Aorta (tissue), 5 donors: ENCODE results near the gene PMP22. TPM values are rescaled to one million over a fixed set of nuclear protein-coding genes. Genes with fewer than 3 reads are reported as not detected.
A peak's percentile ranks its signal among the peaks of the same experiment; 100 is the strongest.

ENCODE experiments used
- ATAC-seq: fragments of 200-7000 bp; cut with Tn5 transposase; one replicate; pipeline ENCODE4 v1.9.1; 2022; ENCODE audit warnings: moderate library complexity; ENCODE audit not compliant: low FRiP score
- DNase-seq, 2 donors: peaks; one replicate each; pipeline ENCODE4 v3.0.0-alpha.2; 2020
- H3K27ac ChIP-seq, 2 donors: one replicate each; pipeline ENCODE4 v1.5.1; 2013; ENCODE audit warnings: low read length in 2 of 2, mild to moderate bottlenecking in 2 of 2, moderate library complexity in 2 of 2, control low read depth in 1 of 2, inconsistent platforms in 1 of 2, low read depth in 1 of 2
- H3K27me3 ChIP-seq, 2 donors: one replicate each; pipeline ENCODE4 v1.6.1; 2013; ENCODE audit warnings: control low read depth in 1 of 2, low read length in 1 of 2, mild to moderate bottlenecking in 1 of 2, moderate library complexity in 1 of 2; ENCODE audit not compliant: insufficient read depth in 2 of 2, control insufficient read depth in 1 of 2
- H3K36me3 ChIP-seq, 2 donors: one replicate each; pipeline ENCODE4 v1.6.1; 2013; ENCODE audit warnings: control low read depth in 1 of 2, low read length in 1 of 2, mild to moderate bottlenecking in 1 of 2; ENCODE audit not compliant: insufficient read depth in 2 of 2, control insufficient read depth in 1 of 2
- H3K4me1 ChIP-seq, 2 donors: one replicate each; pipeline ENCODE4 v1.6.1; 2013; ENCODE audit warnings: low read length in 2 of 2, control low read depth in 1 of 2, mild to moderate bottlenecking in 1 of 2, moderate library complexity in 1 of 2; ENCODE audit not compliant: insufficient read depth in 2 of 2, control insufficient read depth in 1 of 2
- H3K4me3 ChIP-seq, 2 donors: one replicate each; pipeline ENCODE4 v1.5.1; 2013; ENCODE audit warnings: low read length in 2 of 2, control low read depth in 1 of 2, mild to moderate bottlenecking in 1 of 2
- H3K9me3 ChIP-seq: one replicate; pipeline ENCODE4 v1.6.1; 2013; ENCODE audit warnings: mild to moderate bottlenecking, low read length; ENCODE audit not compliant: control insufficient read depth
- WGBS, 2 donors: extraction: QIAGEN DNeasy Blood & Tissue Kit; methylation state at CpG; one replicate each; pipeline ENCODE4 v1.1.7; 2013; 5-methylcytosine and 5-hydroxymethylcytosine counted together
- intact Hi-C, 2 donors: fragments of 100-400 bp; cut with DNase I; formaldehyde crosslinking; loops; one replicate each; pipeline versions ENCODE4 v1.14.2 to v1.15.0; 2022
- polyA plus RNA-seq, 2 donors: library from polyadenylated mRNA; stranded (reverse); fragments of 200-250 nt; gene quantifications; one replicate each; pipeline ENCODE4 v1.2.3, GENCODE V29; 2013
- total RNA-seq, 2 donors: library from RNA; stranded (reverse); fragmentation: NEBNext Ultra II Directional; extraction: Animal tissue kit (Norgen Biotek cat#: 25700); gene quantifications; one replicate each; pipeline ENCODE4 v1.2.1, GENCODE V29; 2021
- donor health status: healthy with polysubstance abuse.
- donor health status: Bipolar disorder and iron deficiency.
- donor health status: DM: no; HTN: no; CAD: no.
- donor health status: DM: no; HTN: no; CAD: no.
- donor health status: DM: yes; HTN: yes; CAD: no.

Gene PMP22
- total and polyA plus RNA-seq, 4 donors = 87.8 to 226 (median 134) TPM

- peak overlapping the region in 1 of 2 donors; percentile 20 for H3K27ac ChIP-seq
- WGBS, 2 donors = 45 to 51% methylated on average over 7 of the region's 7 CpGs
- H3K4me3 ChIP-seq = no peak overlapping the region
- peaks cover 0 to 2% of the 10 kb centered on the region in 2 donors for H3K4me1 ChIP-seq
- no peaks in the 10 kb centered on the region for H3K9me3 ChIP-seq
- no peaks in the 10 kb centered on the region for H3K27me3 ChIP-seq
- DNase-seq (no peak), ATAC-seq (no peak)
- H3K36me3 ChIP-seq = peaks cover 2 to 6% of the 10 kb centered on the region in 2 donors
- intact Hi-C loops = no loop called here
These were observed 8.4 kb downstream of the PMP22 start for GRCh38 chr17:15256689-15257088.

- DNase-seq (no peak), ATAC-seq (no peak)
- peaks cover 0 to 2% of the 10 kb centered on the region in 2 donors for H3K4me1 ChIP-seq
- peaks cover 2 to 10% of the 10 kb centered on the region in 2 donors for H3K36me3 ChIP-seq
- 49 to 51% methylated on average over 13 of the region's 13 CpGs for WGBS, 2 donors
- no peaks in the 10 kb centered on the region for H3K27me3 ChIP-seq
- no peaks in the 10 kb centered on the region for H3K9me3 ChIP-seq
- H3K27ac ChIP-seq = no peak overlapping the region
- H3K4me3 ChIP-seq = no peak overlapping the region
- intact Hi-C loops = no loop called here
These were observed 9.2 kb downstream of the PMP22 start for GRCh38 chr17:15255713-15256454.

GRCh38 chr17:15250135-15250860 is 14.8 kb downstream of the PMP22 start:
- ATAC-seq = no peak
- Histone ChIP-seq H3K27ac (no peak overlapping the region), H3K36me3 (peaks cover 2 to 10% of the 10 kb centered on the region in 2 donors), H3K9me3 (no peaks in the 10 kb centered on the region), H3K27me3 (no peaks in the 10 kb centered on the region), H3K4me1 (peaks cover 2% of the 10 kb centered on the region in 2 donors), H3K4me3 (no peak overlapping the region)
- intact Hi-C loops = no loop called here
- 79 to 89% methylated on average over 8 to 11 of the region's 11 CpGs for WGBS, 2 donors
- DNase-seq = no peak

DNA sequence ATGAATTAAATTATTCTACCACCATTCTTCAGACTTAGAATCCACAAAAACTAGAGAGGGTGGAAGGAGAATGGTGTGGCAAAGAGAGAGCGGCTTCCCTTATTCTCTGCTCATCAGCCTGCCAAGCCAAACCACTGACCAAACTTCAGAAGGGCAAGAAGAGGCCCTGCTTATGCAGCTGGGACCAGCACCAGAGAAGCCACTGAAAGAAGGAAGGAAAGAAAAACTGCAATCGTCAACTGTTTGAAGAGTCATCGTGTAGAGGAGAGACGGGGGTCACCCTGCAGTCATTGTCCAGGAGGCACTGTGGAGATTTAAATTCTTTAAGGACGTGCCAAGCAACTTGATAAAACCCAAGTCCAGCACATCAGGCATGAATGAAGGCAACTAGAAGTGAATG is 15.6 kb downstream of the PMP22 start:
- Histone ChIP-seq H3K9me3 (no peaks in the 10 kb centered on the region), H3K36me3 (peaks cover 2 to 10% of the 10 kb centered on the region in 2 donors), H3K27me3 (no peaks in the 10 kb centered on the region), H3K4me1 (peaks cover 2 to 4% of the 10 kb centered on the region in 2 donors), H3K27ac (no peak overlapping the region), H3K4me3 (no peak overlapping the region)
- 65 to 70% methylated on average over 5 of the region's 5 CpGs for WGBS, 2 donors
- intact Hi-C loops = no loop called here
- DNase-seq (no peak), ATAC-seq (peak; percentile 3)

DNA sequence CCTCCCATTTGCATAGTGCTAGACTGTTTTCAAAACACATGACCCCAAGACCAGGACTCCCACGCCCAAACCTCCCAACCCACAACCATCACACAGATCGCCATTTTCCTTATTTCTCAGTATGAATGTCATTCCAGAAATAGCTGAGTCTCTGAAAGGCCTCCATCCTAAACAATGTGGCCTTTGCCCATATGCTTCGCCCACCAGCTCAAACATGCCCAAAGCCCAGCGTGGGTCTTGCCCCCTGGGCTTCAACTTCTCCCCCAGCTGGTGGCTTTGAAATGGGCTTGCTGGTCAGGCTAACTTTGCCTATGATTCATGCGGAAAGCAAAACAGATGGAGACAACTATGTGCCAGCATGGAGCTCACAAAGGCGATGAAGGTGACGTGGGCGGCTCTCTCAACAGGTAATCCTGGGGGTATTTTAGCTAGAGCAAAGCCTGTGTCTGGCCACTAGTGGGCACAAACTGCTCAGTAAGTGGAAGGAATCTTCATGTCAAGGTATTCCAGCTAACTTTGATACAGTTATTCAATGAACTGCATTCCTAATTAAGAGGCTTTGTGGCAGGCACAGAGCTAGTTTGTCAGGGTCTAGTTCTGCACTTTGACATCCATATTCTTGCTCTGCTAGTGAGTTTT is 17.1 kb downstream of the PMP22 start:
- intact Hi-C loops = no loop called here
- Histone ChIP-seq H3K36me3 (peaks cover 2 to 10% of the 10 kb centered on the region in 2 donors), H3K27ac (no peak overlapping the region), H3K27me3 (no peaks in the 10 kb centered on the region), H3K4me1 (peaks cover 2 to 4% of the 10 kb centered on the region in 2 donors), H3K4me3 (no peak overlapping the region), H3K9me3 (no peaks in the 10 kb centered on the region)
- DNase-seq (no peak), ATAC-seq (no peak)
- WGBS, 2 donors = 88 to 91% methylated on average over 8 of the region's 8 CpGs

GRCh38 chr17:15245054-15245453 is 20.1 kb downstream of the PMP22 start:
- peaks cover 3 to 5% of the 10 kb centered on the region in 2 donors for H3K4me1 ChIP-seq
- DNase-seq (no peak), ATAC-seq (no peak)
- no peaks in the 10 kb centered on the region for H3K27me3 ChIP-seq
- H3K27ac ChIP-seq = no peak overlapping the region
- no peaks in the 10 kb centered on the region for H3K9me3 ChIP-seq
- peaks cover 0 to 6% of the 10 kb centered on the region in 2 donors for H3K36me3 ChIP-seq
- no peak overlapping the region for H3K4me3 ChIP-seq
- intact Hi-C loops = no loop called here
- WGBS, 2 donors = 34 to 37% methylated on average over 5 of the region's 5 CpGs

DNA sequence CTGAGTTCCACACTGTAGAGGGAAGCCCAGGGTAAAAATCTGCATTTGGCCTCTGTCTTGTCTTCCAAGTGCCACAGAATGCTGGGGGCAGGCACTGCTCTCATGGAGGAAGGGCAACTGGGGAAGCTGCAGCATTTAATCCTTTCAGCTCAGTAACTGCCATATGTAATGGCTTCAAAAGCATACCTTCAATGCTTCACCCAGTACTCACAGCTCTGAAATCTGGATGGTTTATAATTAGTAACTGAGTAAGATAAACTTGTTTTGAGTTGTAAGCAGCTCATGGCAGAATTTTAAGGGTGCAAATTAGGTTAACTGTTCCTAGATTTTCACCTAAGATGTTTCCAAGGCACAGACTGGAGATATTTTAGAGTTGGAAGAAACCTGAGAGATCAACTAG is 24.5 kb downstream of the PMP22 start:
- DNase-seq (no peak), ATAC-seq (no peak)
- intact Hi-C loops = no loop called here
- H3K4me1 ChIP-seq = peaks cover 3% of the 10 kb centered on the region in 2 donors
- no peaks in the 10 kb centered on the region for H3K9me3 ChIP-seq
- H3K4me3 ChIP-seq = no peak overlapping the region
- H3K36me3 ChIP-seq = peaks cover 12 to 15% of the 10 kb centered on the region in 2 donors
- H3K27me3 ChIP-seq = no peaks in the 10 kb centered on the region
- H3K27ac ChIP-seq = no peak overlapping the region

GRCh38 chr17:15239491-15239890 is 25.6 kb downstream of the PMP22 start:
- Histone ChIP-seq H3K4me3 (no peak overlapping the region), H3K27me3 (no peaks in the 10 kb centered on the region), H3K36me3 (peaks cover 12 to 17% of the 10 kb centered on the region in 2 donors), H3K9me3 (no peaks in the 10 kb centered on the region), H3K4me1 (peaks cover 0 to 3% of the 10 kb centered on the region in 2 donors), H3K27ac (no peak overlapping the region)
- intact Hi-C loops = no loop called here
- 87 to 94% methylated on average over 3 of the region's 3 CpGs for WGBS, 2 donors
- no peak for DNase-seq
- no peak for ATAC-seq
